ENCODE measurements around the gene PRKN. TPM values are rescaled to one million over a fixed set of nuclear protein-coding genes. Genes with fewer than 3 reads are reported as not detected.

PRKN gene
- total and polyA plus RNA-seq, 9 of the 15 experiments (the other 6 are each of a cell fraction or from before 2014, with no cell fraction given): 0.03 to 0.96 (median 0.15) TPM; not detected in 2

GRCh38 chr6:161362266-161362665, 1365.3 kb downstream of the PRKN start:
- no peak overlapping the region for H3K4me3 ChIP-seq
- ATAC-seq (no peak), DNase-seq (ENCODE audit: extremely low read depth in 1 of 4, low spot score in 3 of 4) (no peak), FAIRE-seq (no peak)
- no TSS peak for BruUV-seq (replicated peaks)
- no peaks in the 10 kb centered on the region for H3K79me2 ChIP-seq (ENCODE audit: control insufficient read depth, insufficient read depth, low read length)
- H3K9ac ChIP-seq (ENCODE audit: insufficient read depth in 1 of 2, low read depth in 2 of 2, low read length in 2 of 2): no peak overlapping the region
- peaks cover 0 to 3% of the 10 kb centered on the region in 2 experiments; a peak in 2 of 5 replicates for H3K4me1 ChIP-seq (replicated peaks in 1 of 2; ENCODE audit: control insufficient read depth in 2 of 2, insufficient read depth in 2 of 2, low read length in 2 of 2)
- no peaks in the 10 kb centered on the region for H3K27me3 ChIP-seq (ENCODE audit: control insufficient read depth in 2 of 2, insufficient read depth in 2 of 2, low read length in 2 of 2)
- intact Hi-C loops (cut with micrococcal nuclease): no loop called here
- in situ Hi-C loops (cut with MboI): no loop called here
- TF ChIP-seq KAT7 (CRISPR knock-in tag; IDR thresholded peaks at IDR 0.05; ENCODE audit: borderline replicate concordance) (no peak), DNMT1 (IDR thresholded peaks at IDR 0.05) (no peak), ZNF217 (CRISPR knock-in tag; IDR thresholded peaks at IDR 0.05) (no peak), ZNF551 (CRISPR knock-in tag; IDR thresholded peaks at IDR 0.05) (no peak), SIN3A (IDR thresholded peaks at IDR 0.05; ENCODE audit: borderline replicate concordance in 2 of 2, control insufficient read depth in 1 of 2, low read depth in 2 of 2, low read length in 2 of 2) (no peak), HNRNPK (IDR thresholded peaks at IDR 0.05; ENCODE audit: low read depth, low read length, poor library complexity, severe bottlenecking) (no peak), CEBPB (tag; IDR thresholded peaks at IDR 0.05) (no peak), NONO (IDR thresholded peaks at IDR 0.05; ENCODE audit: low read depth in 2 of 2, low read length in 1 of 2) (no peak)
- H2AFZ ChIP-seq (ENCODE audit: low read depth, low read length): no peak overlapping the region
- no peaks in the 10 kb centered on the region for H3K9me1 ChIP-seq (ENCODE audit: control insufficient read depth, insufficient read depth, low read length)
- H3K4me2 ChIP-seq (ENCODE audit: insufficient read depth, low read length): no peak overlapping the region
- ChIA-PET CTCF (ENCODE audit: low intra/inter-chr PET ratio) (no interaction called here), POLR2A (no interaction called here)
- 55% methylated on average over 7 of the region's 7 CpGs for WGBS (ENCODE audit: insufficient coverage, low coverage, missing lambda C conversion rate)
- no peak overlapping the region for H3K27ac ChIP-seq (ENCODE audit: extremely low read depth, low read depth, low read length)
- peaks cover 12% of the 10 kb centered on the region for H3K9me3 ChIP-seq (replicated peaks; ENCODE audit: control insufficient read depth, insufficient read depth, low read depth, low read length)
- no peaks in the 10 kb centered on the region for H4K20me1 ChIP-seq (replicated peaks; ENCODE audit: control insufficient read depth, insufficient read depth, low read length)
- no peaks in the 10 kb centered on the region for H3K36me3 ChIP-seq (ENCODE audit: control insufficient read depth, insufficient read depth, low read length)
